SK-N-SH treated with all-trans-retinoic acid at 6 μM for 48 hours (cell line): ENCODE data around the gene ERCC1.

ENCODE experiments used
- ATAC-seq: fragments of 200-7000 bp; cut with Tn5 transposase; 3 replicates; pipeline ENCODE4 v1.9.1; 2020; ENCODE audit warnings: mild to moderate bottlenecking, moderate library complexity
- ARNTL ChIP-seq: fragments of 450-650 bp; formaldehyde crosslinking; IDR thresholded peaks from 2 replicates; pipeline ENCODE4 v1.5.0; 2020; ENCODE audit warnings: low read depth, mild to moderate bottlenecking, moderate library complexity, borderline replicate concordance
- BACH2 ChIP-seq: fragments of 250-450 bp; sonication (Bioruptor Pico); IDR thresholded peaks from 2 replicates; pipeline ENCODE4 v1.9.0; 2021; ENCODE audit warnings: mild to moderate bottlenecking, borderline replicate concordance
- CREB5 ChIP-seq: fragments of 250-450 bp; sonication (Bioruptor Pico); IDR thresholded peaks from 2 replicates; pipeline ENCODE4 v1.5.1; 2020; ENCODE audit warnings: low read depth, mild to moderate bottlenecking, moderate library complexity
- CSDC2 ChIP-seq: fragments of 250-450 bp; sonication (Bioruptor Pico); IDR thresholded peaks from 2 replicates; pipeline ENCODE4 v1.5.0; 2020; ENCODE audit warnings: mild to moderate bottlenecking, moderate library complexity
- CSRNP3 ChIP-seq: fragments of 250-450 bp; sonication (Bioruptor Pico); IDR thresholded peaks from 2 replicates; pipeline ENCODE4 v1.5.1; 2021; ENCODE audit warnings: mild to moderate bottlenecking, moderate library complexity
- GLIS3 ChIP-seq: fragments of 250-450 bp; sonication (Bioruptor Pico); IDR thresholded peaks from 2 replicates; pipeline ENCODE4 v1.5.0; 2020; ENCODE audit warnings: mild to moderate bottlenecking, moderate library complexity
- ISL1 ChIP-seq: fragments of 250-450 bp; sonication (Bioruptor Pico); IDR thresholded peaks from 2 replicates; pipeline ENCODE4 v2.1.2; 2022; ENCODE audit warnings: mild to moderate bottlenecking, moderate library complexity
- OSR1 ChIP-seq: fragments of 250-450 bp; sonication (Bioruptor Pico); IDR thresholded peaks from 2 replicates; pipeline ENCODE4 v1.8.0; 2022; ENCODE audit warnings: moderate library complexity, mild to moderate bottlenecking, inconsistent platforms
- PATZ1 ChIP-seq: fragments of 250-450 bp; sonication (Bioruptor Pico); IDR thresholded peaks from 2 replicates; pipeline ENCODE4 v1.8.0; 2020; ENCODE audit warnings: mild to moderate bottlenecking, moderate library complexity, borderline replicate concordance
- POU6F1 ChIP-seq: fragments of 250-450 bp; sonication (Bioruptor Pico); IDR thresholded peaks from 2 replicates; pipeline ENCODE4 v1.8.0; 2021; ENCODE audit warnings: low read depth, mild to moderate bottlenecking, moderate library complexity, borderline replicate concordance
- PPARA ChIP-seq: fragments of 250-450 bp; sonication (Bioruptor Pico); IDR thresholded peaks from 2 replicates; pipeline ENCODE4 v1.5.0; 2020; ENCODE audit warnings: mild to moderate bottlenecking, borderline replicate concordance
- RARB ChIP-seq: fragments of 250-450 bp; sonication (Bioruptor Pico); IDR thresholded peaks from 2 replicates; pipeline ENCODE4 v1.8.0; 2021; ENCODE audit warnings: mild to moderate bottlenecking, moderate library complexity
- TCF4 ChIP-seq: fragments of 250-450 bp; sonication (Bioruptor Pico); IDR thresholded peaks from 2 replicates; pipeline ENCODE4 v1.8.0; 2021; ENCODE audit warnings: mild to moderate bottlenecking, moderate library complexity, borderline replicate concordance
- TSHZ2 ChIP-seq: fragments of 250-450 bp; sonication (Bioruptor Pico); IDR thresholded peaks from 2 replicates; pipeline ENCODE4 v1.5.0; 2020; ENCODE audit warnings: mild to moderate bottlenecking, moderate library complexity
- ZFP3 ChIP-seq: fragments of 250-450 bp; sonication (Bioruptor Pico); IDR thresholded peaks from 2 replicates; pipeline ENCODE4 v1.5.0; 2020; ENCODE audit warnings: mild to moderate bottlenecking, moderate library complexity
- ZFP30 ChIP-seq: fragments of 450-650 bp; formaldehyde crosslinking; IDR thresholded peaks from 2 replicates; pipeline ENCODE4 v1.5.0; 2022; ENCODE audit warnings: mild to moderate bottlenecking, moderate library complexity
- ZNF565 ChIP-seq: fragments of 450-650 bp; formaldehyde crosslinking; conservative IDR thresholded peaks from 2 replicates; pipeline ENCODE4 v1.5.0; 2020; ENCODE audit warnings: low read depth, mild to moderate bottlenecking, moderate library complexity
- ZNF70 ChIP-seq: fragments of 450-650 bp; formaldehyde crosslinking; IDR thresholded peaks from 2 replicates; pipeline ENCODE4 v1.5.0; 2020; ENCODE audit warnings: mild to moderate bottlenecking, moderate library complexity
- ZNF8 ChIP-seq: fragments of 450-650 bp; formaldehyde crosslinking; IDR thresholded peaks from 2 replicates; pipeline ENCODE4 v1.5.0; 2020; ENCODE audit warnings: mild to moderate bottlenecking, moderate library complexity

ERCC1 gene

DNA sequence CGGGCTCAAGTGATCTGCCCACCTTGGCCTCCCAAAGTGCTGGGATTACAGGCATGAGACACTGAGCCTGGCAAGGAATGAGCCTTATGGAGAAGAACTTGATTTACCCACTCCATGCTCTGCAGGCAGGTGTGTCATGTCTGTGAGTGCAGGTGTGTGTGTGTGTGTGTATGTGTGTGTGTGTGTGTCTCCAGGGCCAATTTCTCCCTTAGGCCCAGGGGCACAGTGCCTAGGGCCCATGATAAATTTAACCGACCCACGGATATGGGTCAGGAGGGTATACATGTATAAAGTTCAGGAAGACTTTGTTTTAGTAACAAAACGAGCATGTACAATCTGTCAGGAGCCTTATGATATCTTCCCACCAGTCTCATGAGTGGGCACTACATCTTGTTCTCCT, 39.5 kb upstream of the ERCC1 start:
- no peak for ATAC-seq
- TF ChIP-seq ZNF8 (CRISPR knock-in tag) (no peak), BACH2 (CRISPR knock-in tag) (no peak), OSR1 (no peak), POU6F1 (CRISPR knock-in tag) (no peak), ISL1 (no peak), PATZ1 (no peak)

GRCh38 chr19:45462174-45462573, 38.5 kb upstream of the ERCC1 start:
- ATAC-seq = no peak
- TF ChIP-seq PATZ1 (no peak), ZFP30 (CRISPR knock-in tag) (no peak), CREB5 (CRISPR knock-in tag) (no peak), BACH2 (CRISPR knock-in tag) (no peak), CSDC2 (CRISPR knock-in tag) (no peak), ARNTL (CRISPR knock-in tag) (no peak), ZNF8 (CRISPR knock-in tag) (no peak), TSHZ2 (CRISPR knock-in tag) (no peak), ZNF70 (no peak), OSR1 (no peak), RARB (CRISPR knock-in tag) (no peak), PPARA (no peak), ZFP3 (no peak), CSRNP3 (CRISPR knock-in tag) (no peak), GLIS3 (CRISPR knock-in tag) (no peak), ZNF565 (no peak)

DNA sequence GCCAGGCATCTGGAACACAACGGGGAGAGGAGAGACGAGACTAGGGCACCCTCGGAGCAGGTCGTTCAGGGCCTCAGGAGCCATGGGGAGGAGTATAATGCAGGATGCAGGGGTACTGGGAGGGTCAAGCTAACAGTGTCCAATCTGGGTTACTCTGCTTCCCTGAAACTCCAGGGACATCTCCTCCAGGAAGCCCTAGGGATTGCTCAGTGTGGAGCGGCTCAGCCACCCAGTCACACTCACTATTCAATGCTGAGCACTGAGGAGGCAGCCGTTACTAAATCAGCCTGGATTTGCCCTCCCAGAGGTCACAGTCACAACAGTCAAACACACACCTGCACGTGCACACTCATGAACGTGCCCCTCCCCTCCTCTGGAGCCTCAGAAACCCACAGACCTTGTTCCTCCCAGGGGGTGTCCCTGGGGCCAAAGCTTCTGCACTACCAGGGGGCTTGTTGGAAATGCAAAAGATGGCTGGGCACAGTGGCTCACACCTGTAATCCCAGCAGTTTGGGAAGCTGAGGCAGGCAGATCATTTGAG, 37.2 kb upstream of the ERCC1 start:
- no peak for ATAC-seq
- TF ChIP-seq TCF4 (CRISPR knock-in tag) (no peak), ZNF70 (no peak)
